Cardiac septum (tissue), 1 donor: ENCODE results near the gene PAFAH2. TPM values are rescaled to one million over a fixed set of nuclear protein-coding genes. Genes with fewer than 3 reads are reported as not detected.

Experiments used
- DNase-seq: peaks from one replicate; pipeline ENCODE4 v3.0.0-alpha.2; 2020; ENCODE audit warnings: low spot score
- intact Hi-C: fragments of 100-400 bp; cut with DNase I; formaldehyde crosslinking; loops from one replicate; pipeline ENCODE4 v1.14.0; 2022
- long read RNA-seq: library from polyadenylated mRNA; unstranded; transcript quantifications from one replicate; pipeline ENCODE4 v2.0.0, GENCODE V29; 2021
- total RNA-seq: library from RNA; stranded (reverse); fragmentation: NEBNext Ultra II Directional; extraction: Animal tissue kit (Norgen Biotek cat#: 25700); gene quantifications from one replicate; pipeline ENCODE4 v1.2.1, GENCODE V29; 2021
- donor health status: DM: no; HTN: no; CAD: no.

PAFAH2 gene
- 18.5 TPM for total RNA-seq
- long read RNA-seq, transcript PAFAH2-201 (11 exons, 3,581 nt) = major isoform, 10 of 22 reads
- long read RNA-seq, partial matches to known transcripts = 8 of 22 reads
- long read RNA-seq, other reads (novel, unspliced or antisense) = 4 of 22 reads

GRCh38 chr1:25997828-25998761 is at the start of gene PAFAH2:
Gene PAFAH2 (minus strand): TSS chr1:25998063. CDS start chr1:25990816, 7,247 bp downstream.
- intact Hi-C loops = loop anchor here (1.0 to 5.0 kb wide), 4 partner anchors 76 to 176 kb away; no protein-coding TSS in a partner anchor
- peak; percentile 99 for DNase-seq

DNA sequence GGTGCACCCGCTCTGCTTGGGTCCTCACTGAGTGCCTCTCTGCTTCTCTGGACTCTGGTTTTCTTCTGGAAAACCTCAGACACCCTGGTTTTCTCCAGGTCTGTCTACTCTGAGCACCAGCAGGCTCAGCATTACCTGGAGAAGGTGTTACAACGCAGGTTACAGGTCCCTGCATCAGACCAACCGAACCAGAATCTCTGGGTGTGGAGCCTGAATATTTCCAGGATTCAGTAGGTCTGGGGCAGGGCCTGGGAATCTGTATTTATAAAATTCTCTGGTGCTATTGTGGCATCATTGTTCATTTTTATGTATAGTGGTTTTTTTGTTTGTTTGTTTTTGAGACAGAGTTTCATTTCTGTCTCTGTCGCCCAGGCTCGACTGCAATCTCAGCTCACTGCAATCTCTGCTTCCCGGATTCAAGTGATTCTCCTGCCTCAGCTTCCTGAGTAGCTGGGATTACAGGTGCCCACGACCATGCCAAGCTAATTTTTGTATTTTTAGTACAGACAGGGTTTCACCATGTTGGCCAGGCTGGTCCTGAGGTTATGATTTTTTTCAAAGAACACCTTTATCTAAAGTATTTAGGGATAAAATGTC is 49.5 kb upstream of the PAFAH2 start:
- intact Hi-C loops = no loop called here
- no peak for DNase-seq

DNA sequence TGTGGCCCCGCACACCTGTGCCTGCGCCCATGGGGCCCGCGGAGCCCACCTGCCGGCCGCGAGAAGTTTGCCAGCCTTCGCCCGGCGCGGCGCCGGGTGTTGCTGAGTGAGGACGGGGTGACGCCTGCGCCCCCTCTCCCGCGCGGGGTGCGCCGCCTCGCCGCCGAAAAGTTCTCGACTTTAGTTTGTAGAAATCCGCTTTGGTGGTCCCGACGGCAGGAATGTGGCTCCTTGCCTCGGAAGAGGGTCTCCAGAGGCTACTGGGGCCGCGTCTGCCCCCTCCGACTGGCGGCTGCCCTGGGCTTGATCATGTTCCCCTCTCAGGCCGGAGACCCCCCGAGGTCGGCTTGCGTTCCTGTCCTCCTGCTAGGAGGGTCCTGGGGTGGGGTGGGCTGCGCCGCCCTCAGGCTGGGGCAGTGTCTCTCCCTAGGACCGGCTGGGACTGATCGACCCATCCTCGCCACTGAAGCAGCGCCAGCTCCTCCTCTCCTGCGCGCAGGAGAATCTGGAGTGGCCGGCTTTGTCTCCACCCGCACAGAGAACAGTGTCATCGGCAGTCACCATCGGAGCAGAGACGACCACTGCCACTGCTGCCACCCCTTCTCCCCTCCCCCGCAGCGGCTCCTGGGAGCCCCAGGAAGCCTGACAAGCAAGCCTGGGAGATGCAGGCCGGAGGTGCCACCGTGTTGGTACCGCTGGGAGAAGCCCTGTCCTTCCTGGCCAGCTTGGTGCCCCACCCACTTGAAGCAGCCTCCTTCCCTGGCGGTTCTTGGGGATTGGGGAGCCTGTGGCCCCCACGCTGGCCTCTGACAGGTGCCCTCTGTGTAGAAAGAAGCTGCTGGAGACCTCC is 48.6 kb upstream of the PAFAH2 start:
- no peak for DNase-seq
- intact Hi-C loops = no loop called here

DNA sequence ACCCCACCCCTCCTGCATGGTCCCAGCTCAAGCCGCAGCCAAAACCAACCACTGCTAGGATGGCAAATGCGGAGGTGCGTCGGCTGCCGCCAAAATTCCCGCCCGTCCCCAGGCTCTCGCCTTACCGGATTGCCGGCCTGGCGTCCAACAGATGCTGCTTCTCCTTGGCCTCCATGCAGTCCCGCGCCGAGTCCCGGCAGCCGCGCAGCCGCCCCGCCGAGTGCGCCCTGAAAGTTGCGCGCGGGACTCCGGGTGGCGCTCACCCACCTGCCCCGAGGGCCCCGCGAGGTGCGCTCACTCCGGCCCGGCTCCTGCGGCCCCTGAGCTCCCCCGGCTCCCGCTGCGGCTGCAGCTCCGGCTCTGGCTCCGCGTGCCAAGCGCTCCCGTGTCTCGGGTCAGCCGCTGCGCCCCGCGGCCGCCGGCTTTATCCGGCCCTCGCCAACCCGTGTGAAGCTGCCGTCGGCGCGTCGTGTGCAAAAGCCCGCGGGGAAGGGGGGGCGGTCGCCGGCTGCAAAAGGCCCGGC is 47.9 kb upstream of the PAFAH2 start, which contains the start of gene SLC30A2:
SLC30A2 (minus strand) TSS at position 397 of the 524 bp plus-strand sequence; CDS start at position 175, 222 bp downstream.
- DNase-seq = no peak
- intact Hi-C loops = no loop called here

- intact Hi-C loops = no loop called here
- DNase-seq = no peak
These were observed 47.3 kb upstream of the PAFAH2 start for GRCh38 chr1:26044971-26045721.

- intact Hi-C loops = no loop called here
- DNase-seq = no peak
These were observed 46.6 kb upstream of the PAFAH2 start for GRCh38 chr1:26044414-26044813.

DNA sequence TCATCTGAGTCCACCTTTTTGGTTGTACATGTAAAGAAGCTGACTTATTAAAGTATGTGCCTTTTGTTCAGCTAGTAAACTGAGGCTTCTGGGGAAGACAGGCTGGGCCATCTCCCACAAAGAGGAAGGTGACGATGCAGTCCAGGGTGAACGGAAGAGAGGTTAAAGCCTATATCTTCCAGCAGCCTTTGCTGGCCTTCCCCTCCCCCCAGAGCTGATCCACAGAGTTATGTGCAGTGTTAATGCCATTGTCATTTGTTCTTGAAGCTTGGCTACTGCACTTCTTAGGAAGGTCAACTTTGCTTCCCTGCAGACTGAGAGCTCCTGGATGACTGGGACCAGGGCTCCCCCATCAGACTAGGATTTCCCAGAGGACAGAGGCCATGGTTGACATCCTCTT is 45.9 kb upstream of the PAFAH2 start:
- intact Hi-C loops = no loop called here
- no peak for DNase-seq

GRCh38 chr1:26041978-26042377 is 44.1 kb upstream of the PAFAH2 start:
- no peak for DNase-seq
- intact Hi-C loops = no loop called here

GRCh38 chr1:26041401-26041800 is 43.5 kb upstream of the PAFAH2 start:
- intact Hi-C loops = no loop called here
- DNase-seq = no peak

DNA sequence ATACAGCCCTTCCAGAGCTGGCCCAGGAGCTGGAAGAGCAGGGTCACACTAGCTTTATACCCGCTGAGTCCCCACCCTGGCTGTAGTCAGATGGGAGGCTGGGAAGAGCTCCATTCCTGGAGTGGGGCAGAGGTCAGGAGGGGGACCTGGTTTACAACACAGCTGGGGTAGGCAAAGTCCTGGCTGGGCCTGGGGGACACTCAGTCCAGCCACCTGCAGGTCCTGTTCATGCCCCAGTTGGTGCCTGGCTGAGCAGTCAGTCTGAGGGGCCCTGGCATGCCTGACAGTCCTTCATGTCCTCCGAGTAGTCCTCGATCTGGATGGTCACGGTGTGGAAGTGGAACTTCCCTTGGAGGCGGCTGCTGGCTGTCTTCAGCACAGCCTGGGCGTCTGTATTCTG is 41.0 kb upstream of the PAFAH2 start:
- intact Hi-C loops = loop anchor here (5.0 to 10.0 kb wide), 5 partner anchors 73 to 376 kb away; partner anchors contain the start of genes CEP85, LIN28A and PDIK1L
- no peak for DNase-seq

GRCh38 chr1:26038477-26038876 is 40.6 kb upstream of the PAFAH2 start:
- no peak for DNase-seq
- intact Hi-C loops = loop anchor here (5.0 to 10.0 kb wide), 5 partner anchors 74 to 376 kb away; partner anchors contain the start of genes CEP85, LIN28A and PDIK1L

GRCh38 chr1:26037904-26038303 is 40.0 kb upstream of the PAFAH2 start:
- DNase-seq = no peak
- intact Hi-C loops = loop anchor here (2.0 to 10.0 kb wide), 6 partner anchors 57 to 377 kb away; partner anchors contain the start of genes CEP85, LIN28A and PDIK1L

- intact Hi-C loops = loop anchor here (2.0 to 10.0 kb wide), 6 partner anchors 58 to 378 kb away; partner anchors contain the start of genes CEP85, LIN28A and PDIK1L
- DNase-seq = no peak
These were observed 39.0 kb upstream of the PAFAH2 start for GRCh38 chr1:26036756-26037281.

- intact Hi-C loops = loop anchor here (2.0 to 10.0 kb wide), 6 partner anchors 59 to 379 kb away; partner anchors contain the start of genes CEP85, LIN28A and PDIK1L
These were observed 38.3 kb upstream of the PAFAH2 start for GRCh38 chr1:26035959-26036755.

DNA sequence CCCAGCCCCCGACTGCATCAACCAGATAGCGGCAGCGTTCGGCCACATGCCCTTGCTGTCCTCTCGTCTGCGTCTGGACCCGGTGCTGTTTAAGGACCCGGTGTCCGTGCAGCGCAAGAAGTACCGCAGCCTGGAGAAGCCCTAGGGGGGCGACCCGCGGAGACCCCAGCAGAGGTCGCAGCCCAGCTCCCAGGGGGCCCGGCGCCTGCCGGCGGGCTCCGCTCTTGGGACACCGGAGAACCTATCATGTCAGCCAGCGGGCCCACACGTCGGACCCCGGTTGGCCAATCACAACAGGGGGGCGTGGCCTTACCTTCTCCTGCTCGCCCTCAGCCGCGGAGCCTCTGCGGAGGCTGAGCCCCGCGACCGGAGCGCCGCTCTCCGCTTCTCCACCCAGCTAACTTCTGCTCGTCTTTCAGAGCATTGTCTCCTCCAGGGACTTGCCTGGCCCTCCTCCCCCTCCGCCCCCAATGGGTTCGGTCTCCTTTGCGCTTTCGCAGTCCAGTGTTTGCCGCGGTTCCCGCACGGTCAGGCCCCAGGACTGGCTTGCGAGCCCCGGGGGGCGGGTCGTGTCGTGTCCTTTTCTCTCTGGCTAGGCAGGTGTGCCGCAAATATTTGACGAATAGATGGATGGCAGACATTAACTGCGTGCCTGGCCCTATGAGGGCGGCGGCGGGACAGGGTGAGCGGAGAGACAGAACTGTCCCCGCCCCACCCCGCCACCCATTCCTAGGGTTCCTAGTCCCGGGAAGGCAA is 37.5 kb upstream of the PAFAH2 start:
- DNase-seq = peak; percentile 98
- intact Hi-C loops = loop anchor here (5.0 to 10.0 kb wide), 5 partner anchors 77 to 379 kb away; partner anchors contain the start of genes CEP85, LIN28A and PDIK1L

More at GRCh38 chr1:26035959-26036755, 38.3 kb upstream of the PAFAH2 start:
- peak; percentile 93 for DNase-seq
